Activated T-helper 9 cell treated with anti-CD3 and anti-CD28 coated beads, Interleukin-2, amount 50 U/mL, for 16 hours (primary cell): ENCODE results near the gene ATP8B4.

Experiments
- DNase-seq: peaks from one replicate; pipeline ENCODE4 v3.0.0-alpha.2; 2020; ENCODE audit warnings: low read depth

Gene ATP8B4

GRCh38 chr15:49809894-49810609 is 309.0 kb downstream of the ATP8B4 start:
- DNase-seq: no peak

DNA sequence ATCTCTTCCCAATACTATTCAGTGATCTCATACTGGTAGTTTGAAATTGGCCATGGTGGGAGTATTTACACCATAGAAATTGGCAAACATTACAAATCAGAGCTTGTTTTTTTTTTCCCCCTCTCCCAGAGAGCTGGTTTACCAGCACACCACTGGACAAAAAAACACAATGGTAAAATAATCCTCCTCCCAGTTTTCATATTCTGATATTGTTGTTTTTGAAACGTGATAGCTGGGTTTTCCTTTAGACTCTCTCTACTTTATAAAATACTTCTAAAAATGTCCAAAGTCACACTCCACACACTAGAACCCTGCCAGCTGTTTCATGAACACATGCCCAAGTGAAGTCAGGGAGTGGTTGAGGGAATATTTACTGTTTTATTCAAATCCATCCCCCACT is 310.7 kb downstream of the ATP8B4 start:
- no peak for DNase-seq
